GM10248 (cell line): ENCODE measurements around the gene PRKCE.

Source experiments
- CTCF ChIA-PET: fragments of 300-600 bp; sonication (Branson Sonifier 250); formaldehyde crosslinking; extraction: SDS; loops from one replicate; lab custom pipeline; 2021; ENCODE audit warnings: antibody characterized with exemption; lab: Yijun Ruan, JAX
- POLR2A ChIA-PET: fragments of 350-650 bp; sonication (Branson Sonifier 250); formaldehyde crosslinking; extraction: SDS; loops from one replicate; lab custom pipeline; 2020; ENCODE audit warnings: antibody characterized with exemption; lab: Yijun Ruan, JAX
- DNase-seq: peaks from one replicate; pipeline ENCODE4 v3.0.0; 2012; ENCODE audit errors: extremely low spot score
- CTCF ChIP-seq: IDR thresholded peaks from 2 replicates; pipeline ENCODE4 v1.5.1; 2012; ENCODE audit warnings: mild to moderate bottlenecking, low read depth; ENCODE audit errors: extremely low read depth, missing control alignments, control extremely low read depth

PRKCE gene

GRCh38 chr2:45648636-45649035 is 2.8 kb upstream of the PRKCE start:
- ChIA-PET CTCF (interaction anchor here (1.0 to 3.0 kb wide), 2 partner anchors 9 to 240 kb away, joined by 3 to 10 read pairs; no protein-coding TSS in a partner anchor), POLR2A (no interaction called here)
- no peak for DNase-seq
- TF ChIP-seq CTCF, result no peak

- no peak for TF ChIP-seq CTCF
- CTCF ChIA-PET, result interaction anchor here (1.0 to 3.0 kb wide), 7 partner anchors 10 to 287 kb away, joined by 3 to 12 read pairs (median 7); no protein-coding TSS in a partner anchor
- POLR2A ChIA-PET, result interaction anchor here (0.6 to 0.9 kb wide), 3 partner anchors 39 to 80 kb away, joined by 3 to 5 read pairs (median 3); partner anchors contain the start of gene SRBD1
- DNase-seq, result no peak
These were observed 2.0 kb upstream of the PRKCE start for GRCh38 chr2:45649462-45649857.

- no peak for TF ChIP-seq CTCF
- peak; percentile 52 for DNase-seq
- ChIA-PET CTCF (interaction anchor here (0.6 to 3.0 kb wide), 11 partner anchors 8 to 286 kb away, joined by 3 to 12 read pairs (median 4); no protein-coding TSS in a partner anchor), POLR2A (interaction anchor here (0.6 to 1.3 kb wide), 4 partner anchors 9 to 79 kb away, joined by 3 to 5 read pairs (median 3); partner anchors contain the start of gene SRBD1)
These were observed 1.3 kb upstream of the PRKCE start for GRCh38 chr2:45649858-45650811.

- DNase-seq, result peak; percentile 91
- peak; percentile 32 for TF ChIP-seq CTCF
- ChIA-PET POLR2A (interaction anchor here (1.3 kb wide), 1 partner anchor 9 kb away, joined by 3 read pairs; no protein-coding TSS in a partner anchor), CTCF (interaction anchor here (0.6 to 3.5 kb wide), 12 partner anchors 9 to 285 kb away, joined by 3 to 13 read pairs (median 4); no protein-coding TSS in a partner anchor)
These were observed 542 bp upstream of the PRKCE start for GRCh38 chr2:45650851-45651414.

GRCh38 chr2:45652090-45653031 is 886 bp downstream of the PRKCE start:
- POLR2A ChIA-PET, result interaction anchor here (0.9 kb wide), 1 partner anchor 36 kb away, joined by 3 read pairs; no protein-coding TSS in a partner anchor
- TF ChIP-seq CTCF, result no peak
- CTCF ChIA-PET, result interaction anchor here (1.5 to 3.5 kb wide), 7 partner anchors 8 to 284 kb away, joined by 4 to 18 read pairs (median 6); no protein-coding TSS in a partner anchor
- DNase-seq, result peak; percentile 32
